OCI-LY7 (cell line): Measurements from ENCODE around the gene PXDC1. TPM values are rescaled to one million over a fixed set of nuclear protein-coding genes. Genes with fewer than 3 reads are reported as not detected.

Source experiments
- BruUV-seq: library from RNA; stranded (reverse); fragments of 400-500 nt; replicated peaks from 2 replicates; lab custom pipeline; 2021; lab: Mats Ljungman, UMichigan
- CTCF ChIA-PET: fragments of 300-600 bp; sonication (Branson Sonifier 250); formaldehyde crosslinking; loops from one replicate; lab custom pipeline; 2022; ENCODE audit warnings: antibody characterized with exemption; ENCODE audit not compliant: unreplicated experiment; lab: Charles Lee
- POLR2A ChIA-PET: fragments of 300-600 bp; sonication (Branson Sonifier 250); formaldehyde crosslinking; loops from one replicate; lab custom pipeline; 2022; ENCODE audit warnings: antibody characterized with exemption; lab: Charles Lee
- DNase-seq: peaks from one replicate; pipeline ENCODE4 v3.0.0-alpha.2; 2015; ENCODE audit warnings: low spot score
- H2AFZ ChIP-seq: fragments of 200-600 bp; sonication (generic), shearing (Covaris generic); 2 replicates; pipeline ENCODE4 v1.6.1; 2014; ENCODE audit warnings: mild to moderate bottlenecking, antibody characterized with exemption, low read length, moderate library complexity
- H3K27ac ChIP-seq: fragments of 200-600 bp; sonication (generic); 2 replicates; pipeline ENCODE4 v1.5.1; 2014; ENCODE audit warnings: mixed run types, low read depth, mild to moderate bottlenecking, moderate library complexity, low read length, inconsistent platforms; ENCODE audit not compliant: poor library complexity, severe bottlenecking
- H3K36me3 ChIP-seq: fragments of 200-600 bp; sonication (generic); 2 replicates; pipeline ENCODE4 v1.6.1; 2014; ENCODE audit warnings: mild to moderate bottlenecking, antibody characterized with exemption, low read length, moderate library complexity, mixed read lengths; ENCODE audit not compliant: insufficient read depth
- H3K4me1 ChIP-seq: fragments of 200-600 bp; sonication (generic); 2 replicates; pipeline ENCODE4 v1.5.1; 2014; ENCODE audit warnings: mild to moderate bottlenecking, low read length; ENCODE audit not compliant: insufficient read depth, poor library complexity, severe bottlenecking
- H3K4me2 ChIP-seq: fragments of 200-600 bp; sonication (generic); 2 replicates; pipeline ENCODE4 v1.6.1; 2014; ENCODE audit warnings: mild to moderate bottlenecking, low read length
- H3K4me3 ChIP-seq: fragments of 200-600 bp; sonication (generic); 2 replicates; pipeline ENCODE4 v1.5.1; 2014; ENCODE audit warnings: mild to moderate bottlenecking, low read depth, low read length; ENCODE audit not compliant: poor library complexity, severe bottlenecking
- H3K79me2 ChIP-seq: fragments of 200-600 bp; sonication (generic); 2 replicates; pipeline ENCODE4 v1.6.1; 2016; ENCODE audit warnings: low read depth, mild to moderate bottlenecking, low read length, moderate library complexity, mixed read lengths; ENCODE audit not compliant: insufficient read depth
- H3K9me2 ChIP-seq: fragments of 200-600 bp; sonication (generic); 2 replicates; pipeline ENCODE4 v1.6.1; 2016; ENCODE audit warnings: mild to moderate bottlenecking, low read length, mixed read lengths; ENCODE audit not compliant: insufficient read depth
- H3K9me3 ChIP-seq: fragments of 200-600 bp; sonication (generic); 2 replicates; pipeline ENCODE4 v1.6.1; 2014; ENCODE audit warnings: mild to moderate bottlenecking, mixed run types, low read length, mixed read lengths
- H4K20me1 ChIP-seq: fragments of 200-600 bp; sonication (generic); 2 replicates; pipeline ENCODE4 v1.6.1; 2014; ENCODE audit warnings: mild to moderate bottlenecking, antibody characterized with exemption, low read length, moderate library complexity, mixed read lengths; ENCODE audit not compliant: insufficient read depth
- CTCF ChIP-seq: fragments of 200-600 bp; sonication (generic); conservative IDR thresholded peaks from 2 replicates; pipeline ENCODE4 v1.5.1; 2014; ENCODE audit warnings: mild to moderate bottlenecking, antibody characterized with exemption, low read length, moderate library complexity, mixed read lengths
- EZH2phosphoT487 ChIP-seq: fragments of 200-600 bp; sonication (generic); IDR thresholded peaks from 2 replicates; pipeline ENCODE4 v1.6.1; 2018; ENCODE audit warnings: low read depth, borderline replicate concordance, mild to moderate bottlenecking, mixed run types, antibody characterized with exemption, low read length, moderate library complexity, mixed read lengths
- intact Hi-C: fragments of 100-400 bp; cut with micrococcal nuclease; formaldehyde crosslinking; loops from one replicate; pipeline ENCODE4 v1.10.0; 2022; ENCODE audit not compliant: unreplicated experiment
- total RNA-seq, 2 experiments: library from RNA; depleted of rRNA in 1 of 2; stranded (reverse); fragments of >200 nt in 1 of 2; shearing (Covaris generic) in 1 of 2; gene quantifications; 2 replicates each; pipeline ENCODE4 v1.2.3, GENCODE V29; 2014 to 2022

Gene PXDC1
- total RNA-seq, 2 experiments from 2014 or later = not detected

- Histone ChIP-seq H3K9me2 (no peaks in the 10 kb centered on the region), H3K4me3 (no peak overlapping the region), H3K79me2 (no peaks in the 10 kb centered on the region), H3K4me1 (no peaks in the 10 kb centered on the region), H4K20me1 (no peaks in the 10 kb centered on the region), H3K27ac (no peak overlapping the region), H3K9me3 (no peaks in the 10 kb centered on the region), H2AFZ (no peak overlapping the region), H3K36me3 (no peaks in the 10 kb centered on the region), H3K4me2 (no peak overlapping the region)
- intact Hi-C loops = no loop called here
- BruUV-seq = no TSS peak
- no peak for DNase-seq
- no peak for TF ChIP-seq EZH2phosphoT487
- TF ChIP-seq CTCF = no peak
- POLR2A ChIA-PET = no interaction called here
- CTCF ChIA-PET = no interaction called here
Observed at GRCh38 chr6:3797231-3798054, 45.9 kb upstream of the PXDC1 start.

DNA sequence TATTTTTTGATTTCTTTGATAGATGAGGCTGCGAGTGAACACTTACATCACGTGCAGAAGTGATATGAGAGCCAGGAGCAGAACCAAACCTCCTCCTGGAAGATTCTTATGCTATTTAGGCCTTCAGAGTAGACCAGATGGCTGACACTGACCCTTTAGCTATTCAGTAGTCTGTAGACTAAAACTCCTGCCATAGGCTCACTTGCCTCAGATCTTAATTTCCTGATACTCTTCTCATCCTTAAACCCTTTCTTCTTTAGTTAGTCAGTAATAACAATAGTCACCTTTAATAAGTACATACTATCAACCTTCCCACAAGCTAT, 45.2 kb upstream of the PXDC1 start:
- CTCF ChIA-PET = interaction anchor here (0.6 kb wide), 1 partner anchor 65 kb away, joined by 3 read pairs; no protein-coding TSS in a partner anchor
- H3K27ac ChIP-seq = no peak overlapping the region
- no peak overlapping the region for H3K4me2 ChIP-seq
- BruUV-seq = no TSS peak
- H3K79me2 ChIP-seq = no peaks in the 10 kb centered on the region
- no peaks in the 10 kb centered on the region for H3K9me2 ChIP-seq
- no peak overlapping the region for H2AFZ ChIP-seq
- DNase-seq = no peak
- H3K4me3 ChIP-seq = no peak overlapping the region
- no peaks in the 10 kb centered on the region for H3K9me3 ChIP-seq
- H3K4me1 ChIP-seq = no peaks in the 10 kb centered on the region
- TF ChIP-seq EZH2phosphoT487 (no peak), CTCF (no peak)
- no peaks in the 10 kb centered on the region for H4K20me1 ChIP-seq
- H3K36me3 ChIP-seq = no peaks in the 10 kb centered on the region
- intact Hi-C loops = no loop called here
- POLR2A ChIA-PET = no interaction called here
